Skin epidermis (tissue), 12 donors: ENCODE measurements around the gene HMGCS2.

Experiments used
- H3K27ac ChIP-seq, 21 experiments: fragments of 200-600 bp; sonication (generic) in 11 of 21; one replicate each; pipeline ENCODE4 v1.5.0; 2020; ENCODE audit warnings: mild to moderate bottlenecking in 3 of 21, inconsistent platforms in 2 of 21, moderate library complexity in 2 of 21
- H3K4me3 ChIP-seq, 7 experiments: fragments of 200-600 bp; sonication (generic) in 2 of 7; one replicate each; pipeline ENCODE4 v1.5.0; 2020; ENCODE audit warnings: inconsistent platforms in 2 of 7, mild to moderate bottlenecking in 2 of 7, moderate library complexity in 1 of 7

HMGCS2 gene

GRCh38 chr1:119768778-119769177 lies at the start of gene HMGCS2:
HMGCS2 (minus strand) TSS chr1:119768905; CDS start chr1:119768844, 61 bp downstream.
- Histone ChIP-seq H3K27ac (peak within 1 kb of the TSS in 3 of 21 experiments; percentile 39 to 63 (median 39)), H3K4me3 (peak within 1 kb of the TSS in 1 of 7 experiments; percentile 7)

GRCh38 chr1:119818181-119818580 lies 49.5 kb upstream of the HMGCS2 start:
- H3K27ac ChIP-seq, result no peak overlapping the region
- no peak overlapping the region for H3K4me3 ChIP-seq

- Histone ChIP-seq H3K4me3 (no peak overlapping the region), H3K27ac (no peak overlapping the region)
Measured at GRCh38 chr1:119816407-119816806, 47.7 kb upstream of the HMGCS2 start.

GRCh38 chr1:119815928-119816327 lies 47.2 kb upstream of the HMGCS2 start:
- no peak overlapping the region for H3K27ac ChIP-seq
- H3K4me3 ChIP-seq, result no peak overlapping the region

- Histone ChIP-seq H3K4me3 (no peak overlapping the region), H3K27ac (no peak overlapping the region)
Measured at GRCh38 chr1:119815361-119815760, 46.7 kb upstream of the HMGCS2 start.

GRCh38 chr1:119814288-119814687 lies 45.6 kb upstream of the HMGCS2 start:
- no peak overlapping the region for H3K4me3 ChIP-seq
- H3K27ac ChIP-seq, result no peak overlapping the region

- Histone ChIP-seq H3K4me3 (no peak overlapping the region), H3K27ac (no peak overlapping the region)
Measured at GRCh38 chr1:119811985-119812557, 43.4 kb upstream of the HMGCS2 start.

GRCh38 chr1:119811387-119811786 lies 42.7 kb upstream of the HMGCS2 start, which contains the start of gene REG4:
REG4 (minus strand) TSS chr1:119811460; CDS start chr1:119808769, 2,691 bp downstream.
- Histone ChIP-seq H3K4me3 (no peak within 1 kb of the TSS), H3K27ac (no peak within 1 kb of the TSS)

- Histone ChIP-seq H3K4me3 (no peak overlapping the region), H3K27ac (no peak overlapping the region)
Measured at GRCh38 chr1:119808972-119809550, 40.4 kb upstream of the HMGCS2 start.

- Histone ChIP-seq H3K27ac (no peak overlapping the region), H3K4me3 (no peak overlapping the region)
Measured at GRCh38 chr1:119808491-119808890, 39.8 kb upstream of the HMGCS2 start.

GRCh38 chr1:119806489-119806888 lies 37.8 kb upstream of the HMGCS2 start:
- H3K27ac ChIP-seq, result no peak overlapping the region
- no peak overlapping the region for H3K4me3 ChIP-seq

GRCh38 chr1:119805746-119806145 lies 37.0 kb upstream of the HMGCS2 start:
- H3K4me3 ChIP-seq, result no peak overlapping the region
- H3K27ac ChIP-seq, result no peak overlapping the region

- H3K4me3 ChIP-seq, result no peak overlapping the region
- no peak overlapping the region for H3K27ac ChIP-seq
Measured at GRCh38 chr1:119805247-119805646, 36.5 kb upstream of the HMGCS2 start.

- H3K4me3 ChIP-seq, result no peak overlapping the region
Measured at GRCh38 chr1:119799599-119800177, 31.0 kb upstream of the HMGCS2 start.

GRCh38 chr1:119799003-119799402 lies 30.3 kb upstream of the HMGCS2 start:
- Histone ChIP-seq H3K27ac (no peak overlapping the region), H3K4me3 (no peak overlapping the region)

More at GRCh38 chr1:119799599-119800177, 31.0 kb upstream of the HMGCS2 start:
- no peak overlapping the region for H3K27ac ChIP-seq

GRCh38 chr1:119797606-119798005 lies 28.9 kb upstream of the HMGCS2 start:
- no peak overlapping the region for H3K27ac ChIP-seq
- no peak overlapping the region for H3K4me3 ChIP-seq

GRCh38 chr1:119797162-119797561 lies 28.5 kb upstream of the HMGCS2 start:
- no peak overlapping the region for H3K4me3 ChIP-seq
- H3K27ac ChIP-seq, result no peak overlapping the region

GRCh38 chr1:119795261-119796200 lies 26.8 kb upstream of the HMGCS2 start:
- H3K27ac ChIP-seq, result no peak overlapping the region
- H3K4me3 ChIP-seq, result no peak overlapping the region

- Histone ChIP-seq H3K27ac (no peak overlapping the region), H3K4me3 (no peak overlapping the region)
Measured at GRCh38 chr1:119794876-119795240, 26.2 kb upstream of the HMGCS2 start.

GRCh38 chr1:119794230-119794875 lies 25.6 kb upstream of the HMGCS2 start:
- Histone ChIP-seq H3K27ac (no peak overlapping the region), H3K4me3 (no peak overlapping the region)
